Transverse colon (tissue), 4 donors: ENCODE data around the gene CACNA2D2. TPM values are rescaled to one million over a fixed set of nuclear protein-coding genes. Genes with fewer than 3 reads are reported as not detected.

Source experiments
- DNase-seq: peaks from one replicate; pipeline ENCODE4 v3.0.0-alpha.2; 2019
- H3K27ac ChIP-seq, 4 donors: fragments of 200-600 bp; sonication (generic); 2 replicates each; pipeline ENCODE4 v1.5.1; 2016 to 2018; ENCODE audit warnings: inconsistent platforms in 4 of 4
- H3K27me3 ChIP-seq: fragments of 200-600 bp; sonication (generic); 2 replicates; pipeline ENCODE4 v1.5.1; 2017; ENCODE audit warnings: inconsistent platforms
- H3K36me3 ChIP-seq, 4 donors: fragments of 200-600 bp; sonication (generic); 2 replicates each; pipeline ENCODE4 v1.5.1; 2017 to 2019; ENCODE audit warnings: inconsistent platforms in 4 of 4
- H3K4me1 ChIP-seq, 4 donors: fragments of 200-600 bp; sonication (generic); 2 replicates each; pipeline ENCODE4 v1.5.1; 2017 to 2020; ENCODE audit warnings: inconsistent platforms in 4 of 4
- H3K4me3 ChIP-seq, 4 donors: fragments of 200-600 bp; sonication (generic); 1 replicate in 1 of 4; 2 replicates in 3 of 4; pipeline versions ENCODE4 v1.5.1 to v1.6.1; 2017 to 2019; ENCODE audit warnings: inconsistent platforms in 4 of 4
- H3K9me3 ChIP-seq, 2 donors: fragments of 200-600 bp; sonication (generic); 2 replicates each; pipeline ENCODE4 v1.5.1; 2017 to 2019; ENCODE audit warnings: inconsistent platforms in 2 of 2
- EP300 ChIP-seq: sonication (generic); formaldehyde crosslinking; IDR thresholded peaks from one replicate; pipeline ENCODE4 v1.6.1; 2017; ENCODE audit warnings: antibody characterized with exemption, low read depth
- POLR2A ChIP-seq: fragments of 450-650 bp; IDR thresholded peaks from one replicate; pipeline ENCODE4 v1.6.1; 2016; ENCODE audit warnings: antibody characterized with exemption, mild to moderate bottlenecking, moderate library complexity
- POLR2AphosphoS5 ChIP-seq, 3 donors: sonication (generic); formaldehyde crosslinking; IDR thresholded peaks; one replicate each; pipeline ENCODE4 v1.6.1; 2016; ENCODE audit warnings: antibody characterized with exemption in 3 of 3
- WGBS, 2 donors: methylation state at CpG; one replicate each; pipeline ENCODE4 v1.1.5; 2018; ENCODE audit warnings: low coverage in 1 of 2; 5-methylcytosine and 5-hydroxymethylcytosine counted together
- in situ Hi-C, 4 donors: fragments of 200-750 bp; cut with MboI; loops; one replicate each; pipeline versions ENCODE4 v1.15.0 to v1.15.1; 2017; ENCODE audit warnings: low sequenced_read_pairs in 3 of 4, low pct_ligation_motif_present in 1 of 4, low pct_unique_long_range_greater_than_20kb in 1 of 4
- intact Hi-C: fragments of 100-400 bp; cut with DNase I; formaldehyde crosslinking; loops from one replicate; pipeline ENCODE4 v1.15.1; 2023; ENCODE audit warnings: low total_unique reads
- total RNA-seq, 4 donors: library from RNA; depleted of rRNA; stranded (reverse); fragments of >200 nt; gene quantifications; one replicate each; pipeline ENCODE4 v1.1.0, GENCODE V29; 2016
- TF ChIP-seq, protein P1 (sequence below), 5 experiments: fragments of 200-600 bp in 3 of 5; fragments of 450-650 bp in 2 of 5; sonication (generic) in 3 of 5; IDR thresholded peaks; 1 replicate in 2 of 5; 2 replicates in 3 of 5; pipeline ENCODE4 v1.5.1; 2016 to 2017; ENCODE audit warnings: antibody characterized with exemption in 5 of 5, inconsistent platforms in 3 of 5, mild to moderate bottlenecking in 2 of 5, moderate library complexity in 1 of 5

CACNA2D2 gene
- total RNA-seq, 4 donors from 2014 or later = 0.48 to 2.2 (median 0.87) TPM

DNA sequence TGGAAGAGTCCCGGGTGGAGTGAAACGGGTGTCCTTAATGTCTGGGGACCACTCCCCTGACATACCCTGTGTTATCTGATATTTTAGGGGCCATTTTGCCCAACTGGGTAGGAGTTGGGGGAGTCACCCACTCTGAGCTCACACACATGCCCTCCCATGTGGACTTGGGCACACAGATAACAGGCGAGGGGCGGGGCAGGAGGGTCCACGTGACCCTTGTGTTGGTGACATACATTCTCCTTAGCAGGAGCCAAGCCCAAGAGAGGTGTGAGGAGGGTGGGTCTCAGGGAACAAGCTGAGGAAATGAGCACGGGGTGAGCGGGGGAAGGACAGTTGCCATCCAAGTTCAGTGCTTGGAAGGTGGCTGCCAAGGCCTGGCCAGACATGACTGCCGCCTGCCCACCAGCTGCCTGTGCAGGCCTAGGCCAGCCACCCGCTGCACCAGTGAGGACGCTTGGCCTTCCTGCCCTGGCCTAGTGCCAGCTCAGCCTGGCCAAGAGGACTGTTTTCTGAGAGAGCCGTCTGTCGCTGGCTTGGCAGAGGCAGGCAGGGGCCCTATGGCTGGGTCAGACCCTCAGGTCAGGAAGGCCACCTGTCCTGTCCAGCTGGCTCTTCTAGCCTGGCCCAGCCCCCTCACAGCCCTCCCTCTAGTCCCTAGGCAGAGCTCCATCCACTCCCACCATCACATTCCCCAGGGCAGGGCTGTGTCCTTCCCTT is 112.8 kb downstream of the CACNA2D2 start:
- TF ChIP-seq, protein P1, sequence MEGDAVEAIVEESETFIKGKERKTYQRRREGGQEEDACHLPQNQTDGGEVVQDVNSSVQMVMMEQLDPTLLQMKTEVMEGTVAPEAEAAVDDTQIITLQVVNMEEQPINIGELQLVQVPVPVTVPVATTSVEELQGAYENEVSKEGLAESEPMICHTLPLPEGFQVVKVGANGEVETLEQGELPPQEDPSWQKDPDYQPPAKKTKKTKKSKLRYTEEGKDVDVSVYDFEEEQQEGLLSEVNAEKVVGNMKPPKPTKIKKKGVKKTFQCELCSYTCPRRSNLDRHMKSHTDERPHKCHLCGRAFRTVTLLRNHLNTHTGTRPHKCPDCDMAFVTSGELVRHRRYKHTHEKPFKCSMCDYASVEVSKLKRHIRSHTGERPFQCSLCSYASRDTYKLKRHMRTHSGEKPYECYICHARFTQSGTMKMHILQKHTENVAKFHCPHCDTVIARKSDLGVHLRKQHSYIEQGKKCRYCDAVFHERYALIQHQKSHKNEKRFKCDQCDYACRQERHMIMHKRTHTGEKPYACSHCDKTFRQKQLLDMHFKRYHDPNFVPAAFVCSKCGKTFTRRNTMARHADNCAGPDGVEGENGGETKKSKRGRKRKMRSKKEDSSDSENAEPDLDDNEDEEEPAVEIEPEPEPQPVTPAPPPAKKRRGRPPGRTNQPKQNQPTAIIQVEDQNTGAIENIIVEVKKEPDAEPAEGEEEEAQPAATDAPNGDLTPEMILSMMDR (IDR thresholded peaks at IDR 0.05) = no peak
- TF ChIP-seq EP300 = no peak
- TF ChIP-seq POLR2AphosphoS5 (IDR thresholded peaks at IDR 0.05) = no peak
- TF ChIP-seq POLR2A = no peak
- WGBS, 2 donors = 53 to 73% methylated on average over 2 to 12 of the region's 12 CpGs
- H3K9me3 ChIP-seq = no peaks in the 10 kb centered on the region

DNA sequence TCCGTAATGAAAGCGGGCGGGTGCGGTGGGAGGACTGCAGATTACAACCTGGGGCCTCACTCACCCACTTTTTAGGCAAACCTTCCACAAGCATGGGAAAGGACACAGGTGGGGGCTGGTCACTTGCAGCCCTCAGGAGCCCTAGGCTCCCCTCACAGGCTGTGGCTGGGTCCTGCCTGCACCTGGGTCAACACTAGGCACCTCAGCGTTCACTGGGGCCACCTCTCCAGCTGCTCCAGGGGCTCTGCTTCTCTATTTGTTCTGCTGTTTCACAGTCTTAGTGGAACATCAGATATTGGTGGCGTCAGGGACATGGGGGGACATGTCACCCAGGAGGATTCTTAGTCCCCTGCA is 114.0 kb downstream of the CACNA2D2 start:
- Histone ChIP-seq H3K27ac (no peak overlapping the region), H3K27me3 (no peaks in the 10 kb centered on the region), H3K4me1 (peaks cover 3 to 7% (median 6%) of the 10 kb centered on the region in 4 donors), H3K9me3 (no peaks in the 10 kb centered on the region), H3K4me3 (no peak overlapping the region), H3K36me3 (no peaks in the 10 kb centered on the region)
- WGBS, 2 donors = 79 to 92% methylated on average over 2 to 6 of the region's 6 CpGs
- intact Hi-C loops = no loop called here
- no peak for DNase-seq
- TF ChIP-seq POLR2AphosphoS5 (IDR thresholded peaks at IDR 0.05) (no peak), POLR2A (no peak), EP300 (no peak)
- TF ChIP-seq, protein P1 (IDR thresholded peaks at IDR 0.05) = no peak
- in situ Hi-C loops = no loop called here

More for the DNA sequence above, 112.8 kb downstream of the CACNA2D2 start:
- in situ Hi-C loops = no loop called here
- Histone ChIP-seq H3K27ac (no peak overlapping the region), H3K27me3 (no peaks in the 10 kb centered on the region), H3K36me3 (no peaks in the 10 kb centered on the region), H3K4me3 (no peak overlapping the region), H3K4me1 (peaks cover 3 to 7% (median 6%) of the 10 kb centered on the region in 4 donors)
- intact Hi-C loops = no loop called here
- DNase-seq = peak; percentile 45

DNA sequence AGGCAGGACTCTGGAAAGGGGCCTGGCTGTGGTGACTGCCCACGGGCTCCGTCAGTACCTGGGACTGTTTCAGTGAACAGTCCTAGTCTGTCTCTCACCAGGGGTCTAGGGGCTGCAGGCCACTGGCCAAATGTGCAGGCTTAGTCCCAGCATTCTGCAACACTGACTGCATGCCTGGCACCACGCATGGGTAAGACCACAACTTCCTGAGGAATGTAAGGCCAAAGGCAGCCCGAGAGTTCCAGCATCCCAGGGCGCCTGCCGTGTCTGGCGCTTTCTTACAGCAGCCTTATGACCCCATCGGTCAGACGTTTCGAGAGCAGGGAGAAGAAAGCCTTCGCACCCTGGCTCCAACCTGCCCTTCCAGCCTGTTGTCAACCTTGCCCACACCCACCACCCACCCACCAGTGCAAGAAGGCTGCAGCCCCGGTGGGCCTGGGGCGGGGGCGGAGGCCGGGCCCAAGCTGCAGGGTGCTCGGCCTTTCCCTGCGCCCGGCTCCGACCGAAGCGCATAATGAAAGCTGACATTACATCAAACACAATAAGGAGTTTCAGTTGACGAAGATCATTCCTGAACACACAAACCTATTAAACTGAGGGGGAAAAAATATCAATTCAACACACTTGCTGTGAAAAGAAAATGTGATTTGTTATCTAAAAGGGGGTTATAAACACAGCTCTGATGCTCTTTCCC is 114.6 kb downstream of the CACNA2D2 start:
- in situ Hi-C loops (no loop called here), intact Hi-C loops (no loop called here)
- Histone ChIP-seq H3K9me3 (no peaks in the 10 kb centered on the region), H3K27ac (no peak overlapping the region), H3K4me3 (no peak overlapping the region), H3K36me3 (no peaks in the 10 kb centered on the region), H3K4me1 (peaks cover 3 to 7% (median 6%) of the 10 kb centered on the region in 4 donors), H3K27me3 (no peaks in the 10 kb centered on the region)
- TF ChIP-seq, protein P1 (IDR thresholded peaks at IDR 0.05) = no peak
- TF ChIP-seq POLR2A (no peak), POLR2AphosphoS5 (IDR thresholded peaks at IDR 0.05) (no peak), EP300 (no peak)
- 83 to 92% methylated on average over 2 to 21 of the region's 22 CpGs for WGBS, 2 donors
- no peak for DNase-seq

DNA sequence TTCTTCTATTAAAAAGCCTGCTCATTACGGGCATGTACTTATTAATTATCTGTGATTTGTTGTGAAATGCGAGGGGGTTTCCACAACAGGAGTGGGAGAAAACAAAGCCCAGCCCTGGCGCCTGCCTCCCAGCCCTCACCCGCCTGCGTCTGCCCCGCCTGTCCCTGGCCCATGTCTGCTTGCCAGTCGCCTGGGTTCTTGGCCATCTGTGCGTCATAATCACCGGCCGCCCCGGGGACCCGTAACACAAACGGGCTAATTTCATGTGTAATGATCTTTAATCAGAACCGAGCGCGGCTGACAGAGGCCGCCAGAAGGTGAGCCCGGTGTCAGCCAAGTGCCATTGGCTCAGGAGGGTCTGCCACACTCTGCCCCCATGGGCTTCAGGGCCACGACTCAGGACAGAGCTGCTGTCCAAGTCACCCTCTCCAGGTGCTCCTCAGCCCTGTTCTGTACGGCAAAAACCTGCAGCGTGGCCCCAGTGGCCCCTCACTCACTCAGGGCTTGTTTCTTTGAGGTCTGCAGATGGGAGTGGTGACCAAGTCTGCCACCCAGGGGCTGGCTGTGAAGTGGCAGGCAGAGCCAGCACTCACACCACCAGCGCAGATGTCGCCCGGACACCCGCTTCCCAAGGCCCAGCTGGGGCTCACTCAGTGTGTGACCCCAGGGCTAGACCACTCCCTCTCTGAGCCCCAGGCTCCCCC is 115.3 kb downstream of the CACNA2D2 start:
- H3K27ac ChIP-seq = no peak overlapping the region
- TF ChIP-seq, protein P1 (IDR thresholded peaks at IDR 0.05) = peak in 4 of 5 experiments; percentile 11 to 24 (median 20)
- no peak for TF ChIP-seq POLR2A
- in situ Hi-C loops = no loop called here
- no peaks in the 10 kb centered on the region for H3K9me3 ChIP-seq
- intact Hi-C loops = no loop called here
- peaks cover 3 to 7% (median 6%) of the 10 kb centered on the region in 4 donors for H3K4me1 ChIP-seq
- WGBS, 2 donors = 60 to 75% methylated on average over 1 to 25 of the region's 25 CpGs
- no peaks in the 10 kb centered on the region for H3K27me3 ChIP-seq
- no peaks in the 10 kb centered on the region for H3K36me3 ChIP-seq
- no peak overlapping the region for H3K4me3 ChIP-seq
- no peak for DNase-seq
